ENCODE data around the gene MEA1. TPM values are rescaled to one million over a fixed set of nuclear protein-coding genes. Genes with fewer than 3 reads are reported as not detected.

Gene MEA1
- total RNA-seq, 1 experiment from 2014 or later = 64.8 TPM

- H3K79me2 ChIP-seq (ENCODE audit: insufficient read depth, low read length) = peaks cover 31% of the 10 kb centered on the region
- no peaks in the 10 kb centered on the region for H4K20me1 ChIP-seq (ENCODE audit: insufficient read depth)
- peaks cover 5 to 13% of the 10 kb centered on the region in 2 experiments; a peak in 3 of 4 replicates for H3K36me3 ChIP-seq (ENCODE audit: control insufficient read depth in 1 of 2, insufficient read depth in 2 of 2, low read length in 2 of 2)
- ChIA-PET CTCF (no interaction called here), RAD21 (ENCODE audit: low non-redundant PET in 1 of 2, low total read pairs in 2 of 2, uncharacterized antibody in 2 of 2, unreplicated experiment in 2 of 2) (no interaction called here), POLR2A (interaction anchor here (1.1 kb wide), 1 partner anchor 9 kb away, joined by 6 read pairs; the partner anchor contains the start of gene PEX6)
- DNase-seq (ENCODE audit: low read depth, low spot score) (no peak), ATAC-seq (no peak)
- no peak for TF ChIP-seq SRF (IDR thresholded peaks at IDR 0.05; ENCODE audit: low read depth)
- no peak for TF ChIP-seq CTCF (IDR thresholded peaks at IDR 0.05 in 2 of 3, conservative IDR thresholded peaks at IDR 0.05 in 1 of 3; ENCODE audit: borderline replicate concordance in 1 of 3, insufficient read depth in 1 of 3, low read depth in 2 of 3, low read length in 2 of 3)
- no peak for TF ChIP-seq JUND (IDR thresholded peaks at IDR 0.05)
- no peak for TF ChIP-seq REST (IDR thresholded peaks at IDR 0.05; ENCODE audit: low read depth)
- TF ChIP-seq EZH2 (IDR thresholded peaks at IDR 0.05) = no peak
- TF ChIP-seq ELF1 (IDR thresholded peaks at IDR 0.05; ENCODE audit: borderline replicate concordance, low read depth) = no peak
- BruUV-seq (replicated peaks) = no TSS peak
- H3K27me3 ChIP-seq (ENCODE audit: insufficient read depth, low read length) = no peaks in the 10 kb centered on the region
- no peaks in the 10 kb centered on the region for H3K9me2 ChIP-seq (ENCODE audit: insufficient read depth)
- no peak overlapping the region for H2AFZ ChIP-seq (ENCODE audit: low read depth, low read length, poor library complexity, severe bottlenecking)
- no peak overlapping the region for H3K27ac ChIP-seq (ENCODE audit: low read depth, low read length)
- no peak overlapping the region for H3K4me2 ChIP-seq (ENCODE audit: low read length)
- peaks cover 6 to 19% of the 10 kb centered on the region in 2 experiments; a peak in 3 of 4 replicates for H3K4me1 ChIP-seq (ENCODE audit: control insufficient read depth in 1 of 2, insufficient read depth in 2 of 2, low read length in 2 of 2)
- intact Hi-C loops (cut with micrococcal nuclease) = no loop called here
- H3K4me3 ChIP-seq (replicated peaks in 1 of 2; ENCODE audit: low read depth in 1 of 2, low read length in 2 of 2) = no peak overlapping the region
- no peak overlapping the region for H3K9ac ChIP-seq (ENCODE audit: low read length)
- H3K9me3 ChIP-seq (ENCODE audit: control insufficient read depth in 1 of 2, insufficient read depth in 1 of 2, low read depth in 1 of 2, low read length in 2 of 2) = no peaks in the 10 kb centered on the region
Observed at GRCh38 chr6:42987533-42988451, 26.0 kb downstream of the MEA1 start.
